LNCaP clone FGC (cell line): ENCODE data around the gene CNN1.

Source experiments
- DNase-seq: peaks from one replicate; pipeline ENCODE4 v3.0.0-alpha.2; 2011; ENCODE audit warnings: low read depth
- H3K4me3 ChIP-seq: 2 replicates; pipeline ENCODE4 v1.5.1; 2011; ENCODE audit warnings: mild to moderate bottlenecking, low read depth, low read length, control low read depth
- CTCF ChIP-seq: IDR thresholded peaks from 2 replicates; pipeline ENCODE4 v1.5.1; 2012; ENCODE audit warnings: mild to moderate bottlenecking; ENCODE audit not compliant: control insufficient read depth, insufficient read depth; ENCODE audit errors: extremely low read depth

The CNN1 gene

DNA sequence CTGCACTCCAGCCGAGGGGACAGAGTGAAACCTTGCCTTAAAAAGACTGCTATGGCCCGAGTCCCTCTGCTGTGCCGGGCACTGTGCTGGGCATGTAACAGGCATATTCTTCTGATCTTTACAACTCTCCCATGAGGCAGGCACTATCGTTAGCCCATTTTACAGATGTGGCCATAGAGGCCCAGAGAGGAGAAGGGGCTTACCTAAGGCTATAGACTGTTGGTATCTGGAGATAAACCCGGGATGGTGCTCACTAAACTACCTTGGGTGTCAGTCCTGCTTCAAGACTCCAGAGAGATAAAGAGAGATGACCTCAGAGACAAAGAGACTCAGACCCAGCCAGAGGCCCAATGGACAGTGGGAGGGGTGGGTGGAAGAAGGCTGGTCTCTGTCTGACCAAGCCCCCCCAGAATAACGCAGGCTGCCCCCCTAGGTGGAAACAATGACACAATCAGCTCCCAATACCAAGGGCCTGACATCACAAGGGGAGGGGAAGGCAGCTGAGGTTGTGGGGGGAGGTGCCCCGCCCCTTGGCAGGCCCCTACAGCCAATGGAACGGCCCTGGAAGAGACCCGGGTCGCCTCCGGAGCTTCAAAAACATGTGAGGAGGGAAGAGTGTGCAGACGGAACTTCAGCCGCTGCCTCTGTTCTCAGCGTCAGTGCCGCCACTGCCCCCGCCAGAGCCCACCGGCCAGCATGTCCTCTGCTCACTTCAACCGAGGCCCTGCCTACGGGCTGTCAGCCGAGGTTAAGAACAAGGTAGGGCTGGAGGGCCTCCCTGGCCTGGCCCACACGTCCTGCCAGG lies at the start of gene CNN1:
CNN1 (plus strand) TSS at position 620 of the 805 bp plus-strand sequence; CDS start at position 697, 77 bp downstream.
- no peak for TF ChIP-seq CTCF
- H3K4me3 ChIP-seq = no peak within 1 kb of the TSS
- DNase-seq = no peak

DNA sequence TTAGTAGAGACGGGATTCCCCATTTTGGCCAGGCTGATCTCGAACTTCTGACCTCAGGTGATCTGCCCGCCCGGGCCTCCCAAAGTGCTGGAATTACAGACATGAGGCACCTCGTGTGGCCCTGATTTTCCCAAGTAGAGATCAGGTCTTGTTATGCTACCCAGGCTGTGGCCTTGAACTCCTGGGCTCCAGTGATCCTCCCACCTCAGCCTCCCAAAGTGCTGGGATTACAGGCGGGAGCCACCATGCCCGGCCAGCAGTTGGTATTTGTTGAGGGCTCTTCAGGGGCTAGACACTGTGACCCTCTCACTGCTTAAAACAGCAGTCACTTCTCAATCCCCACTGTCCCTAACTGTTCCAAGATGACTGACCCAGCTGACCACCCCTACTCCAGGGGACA lies 49.3 kb upstream of the CNN1 start:
- H3K4me3 ChIP-seq = no peak overlapping the region
- no peak for DNase-seq
- TF ChIP-seq CTCF = no peak

GRCh38 chr19:11494634-11495285 lies 43.9 kb upstream of the CNN1 start:
- no peak for DNase-seq
- TF ChIP-seq CTCF = no peak
- no peak overlapping the region for H3K4me3 ChIP-seq

- no peak for DNase-seq
- no peak overlapping the region for H3K4me3 ChIP-seq
- no peak for TF ChIP-seq CTCF
These were observed 43.2 kb upstream of the CNN1 start for GRCh38 chr19:11495481-11495880.

DNA sequence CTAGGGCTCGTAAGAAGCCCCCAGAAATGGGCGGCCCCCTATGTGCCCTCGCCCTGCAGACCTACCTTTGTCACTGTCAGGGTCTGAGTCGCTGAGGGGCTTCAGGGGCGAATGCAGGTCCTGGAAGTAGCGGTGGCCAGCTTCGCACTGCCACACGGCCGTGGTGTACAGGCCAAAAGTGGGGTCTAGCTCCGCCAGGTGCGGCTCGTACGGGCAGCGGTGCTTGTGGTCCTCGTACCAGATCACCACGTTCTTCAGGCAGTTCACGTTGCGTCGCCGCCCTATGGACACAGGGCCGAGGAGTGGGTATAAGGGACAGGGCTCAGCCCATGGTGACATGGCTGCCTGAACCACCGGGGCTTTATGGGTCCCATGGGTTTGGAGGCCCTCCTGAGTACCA lies 42.8 kb upstream of the CNN1 start:
- no peak for TF ChIP-seq CTCF
- no peak overlapping the region for H3K4me3 ChIP-seq
- DNase-seq = no peak

DNA sequence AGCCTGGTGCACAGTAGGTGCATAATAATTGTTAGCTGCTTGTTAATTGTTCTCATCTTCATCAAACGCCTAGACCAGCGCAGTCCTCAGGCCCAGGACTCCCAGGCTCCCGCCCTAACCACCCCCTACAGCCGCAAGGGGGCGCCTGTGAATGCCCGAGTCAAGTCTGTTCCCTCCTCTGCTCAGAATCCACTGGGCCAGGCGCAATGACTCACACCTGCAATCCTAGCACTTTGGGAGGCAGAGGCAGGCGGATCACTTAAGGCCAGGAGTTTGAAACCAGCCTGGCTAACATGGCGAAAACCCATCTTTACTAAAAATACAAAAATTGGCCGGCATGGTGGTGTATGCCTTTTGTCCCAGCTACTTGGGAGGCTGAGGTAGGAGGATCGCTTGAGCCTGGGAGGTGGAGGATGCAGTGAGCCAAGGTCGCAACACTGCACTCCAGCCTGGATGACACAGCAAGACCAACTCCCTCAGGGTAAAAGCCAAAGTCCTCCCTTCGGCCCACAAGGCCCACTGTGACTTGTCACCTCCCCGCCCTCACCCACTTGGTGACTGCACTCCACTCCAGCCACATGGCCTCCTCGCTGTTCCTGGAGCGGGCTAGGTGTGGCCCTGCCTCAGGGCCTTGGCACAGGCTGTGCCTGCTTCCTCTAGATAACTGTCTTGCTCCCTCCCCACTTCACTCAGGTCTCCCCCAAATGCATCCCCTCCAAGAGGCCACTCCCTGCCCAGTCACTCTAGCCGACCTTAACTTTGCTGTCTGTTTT lies 42.1 kb upstream of the CNN1 start:
- H3K4me3 ChIP-seq = no peak overlapping the region
- no peak for DNase-seq
- peak; percentile 48 for TF ChIP-seq CTCF
